ENCODE measurements around the gene PPT2.

DNA sequence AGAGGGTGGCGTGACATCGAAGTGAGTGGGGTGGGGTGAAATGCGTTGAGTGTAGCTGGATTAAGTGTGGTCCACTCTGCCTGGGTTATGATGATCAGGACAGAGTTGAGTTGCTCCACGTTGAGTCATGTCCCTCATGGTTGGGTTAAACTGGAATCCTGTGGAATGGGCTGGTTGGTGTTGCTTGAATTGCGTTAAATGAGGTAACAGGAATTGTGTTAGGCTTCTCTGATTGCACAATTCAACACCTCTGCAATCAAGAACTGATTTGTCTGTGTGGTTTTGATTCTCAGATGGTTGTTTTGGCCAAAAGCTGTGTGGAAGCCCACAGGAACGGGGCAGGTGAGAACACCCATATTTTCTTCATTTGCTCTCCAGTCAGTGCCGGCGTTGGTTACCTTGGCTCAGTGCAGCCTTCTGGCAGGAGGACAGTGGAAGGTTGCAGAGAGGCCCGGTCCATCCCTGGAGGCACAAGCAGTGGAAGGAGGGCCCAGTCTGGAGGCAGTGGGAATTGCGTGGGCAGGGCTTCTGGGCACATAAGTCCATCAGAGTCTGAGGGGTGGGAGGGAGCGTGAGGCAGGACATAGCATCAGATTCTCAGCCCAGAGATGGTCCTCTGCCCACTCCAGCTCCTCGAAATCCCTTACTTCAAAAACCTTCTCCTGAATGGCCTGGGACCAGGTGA is 58.3 kb downstream of the PPT2 start:
- TF ChIP-seq, protein P1, sequence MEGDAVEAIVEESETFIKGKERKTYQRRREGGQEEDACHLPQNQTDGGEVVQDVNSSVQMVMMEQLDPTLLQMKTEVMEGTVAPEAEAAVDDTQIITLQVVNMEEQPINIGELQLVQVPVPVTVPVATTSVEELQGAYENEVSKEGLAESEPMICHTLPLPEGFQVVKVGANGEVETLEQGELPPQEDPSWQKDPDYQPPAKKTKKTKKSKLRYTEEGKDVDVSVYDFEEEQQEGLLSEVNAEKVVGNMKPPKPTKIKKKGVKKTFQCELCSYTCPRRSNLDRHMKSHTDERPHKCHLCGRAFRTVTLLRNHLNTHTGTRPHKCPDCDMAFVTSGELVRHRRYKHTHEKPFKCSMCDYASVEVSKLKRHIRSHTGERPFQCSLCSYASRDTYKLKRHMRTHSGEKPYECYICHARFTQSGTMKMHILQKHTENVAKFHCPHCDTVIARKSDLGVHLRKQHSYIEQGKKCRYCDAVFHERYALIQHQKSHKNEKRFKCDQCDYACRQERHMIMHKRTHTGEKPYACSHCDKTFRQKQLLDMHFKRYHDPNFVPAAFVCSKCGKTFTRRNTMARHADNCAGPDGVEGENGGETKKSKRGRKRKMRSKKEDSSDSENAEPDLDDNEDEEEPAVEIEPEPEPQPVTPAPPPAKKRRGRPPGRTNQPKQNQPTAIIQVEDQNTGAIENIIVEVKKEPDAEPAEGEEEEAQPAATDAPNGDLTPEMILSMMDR (IDR thresholded peaks at IDR 0.05): no peak
- TF ChIP-seq POLR2AphosphoS5 (IDR thresholded peaks at IDR 0.05): no peak
- TF ChIP-seq POLR2A (IDR thresholded peaks at IDR 0.05; ENCODE audit: low read depth): no peak
- TF ChIP-seq EP300 (IDR thresholded peaks at IDR 0.05): no peak
